HT1080 (cell line): Measurements from ENCODE around the gene LRMDA. TPM values are rescaled to one million over a fixed set of nuclear protein-coding genes. Genes with fewer than 3 reads are reported as not detected.

Experiments
- DNase-seq: peaks from one replicate; pipeline ENCODE4 v3.0.0-alpha.2; 2015; ENCODE audit warnings: low read depth
- total RNA-seq: library from RNA; depleted of rRNA; stranded (reverse); fragments of >200 nt; shearing (Covaris generic); gene quantifications from 2 replicates; pipeline ENCODE4 v1.2.3, GENCODE V29; 2014

Gene LRMDA
- total RNA-seq, 1 experiment from 2014 or later = not detected

GRCh38 chr10:75939541-75939940, 508.1 kb downstream of the LRMDA start:
- DNase-seq = no peak

DNA sequence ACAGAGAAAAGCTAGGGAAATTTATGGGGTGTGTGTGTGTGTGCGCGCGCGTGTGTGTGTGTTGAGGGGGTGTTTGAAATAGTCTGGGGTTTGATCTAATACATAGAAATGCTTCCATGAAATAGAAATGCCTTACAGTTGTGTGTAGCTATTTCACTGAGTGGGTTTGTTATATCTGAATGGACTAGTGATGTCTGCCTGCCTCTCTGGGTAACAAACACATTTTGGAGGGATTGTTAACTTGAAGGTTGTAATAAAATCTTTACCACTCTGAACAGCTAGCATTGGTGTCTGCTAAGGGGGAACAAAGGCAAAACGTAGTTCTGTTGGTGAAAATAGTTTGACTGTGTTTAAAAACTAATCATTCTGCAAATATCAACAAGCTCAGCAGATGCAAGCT, 509.3 kb downstream of the LRMDA start:
- no peak for DNase-seq

GRCh38 chr10:75941223-75941801, 509.9 kb downstream of the LRMDA start:
- no peak for DNase-seq

GRCh38 chr10:75944061-75944460, 512.6 kb downstream of the LRMDA start:
- no peak for DNase-seq

DNA sequence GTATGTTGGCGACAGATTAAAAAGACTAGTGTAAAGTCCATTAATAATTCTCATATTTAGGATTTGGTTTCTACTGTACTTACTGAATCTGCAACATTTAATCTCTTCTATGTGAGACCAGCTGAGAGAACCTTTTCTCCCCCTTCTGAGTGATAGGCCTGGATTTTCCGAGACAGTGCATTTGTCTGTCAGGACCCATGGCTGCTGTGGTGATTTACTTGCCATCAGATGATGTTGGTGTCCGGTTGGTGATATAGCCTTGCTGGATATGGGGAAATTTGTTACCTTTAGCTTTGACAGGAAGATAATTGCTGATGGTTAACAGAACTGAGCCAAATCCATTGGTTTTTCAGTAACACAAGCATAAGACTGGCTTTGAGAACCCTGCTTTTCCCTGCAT, 517.2 kb downstream of the LRMDA start:
- no peak for DNase-seq

- DNase-seq = no peak
Observed at GRCh38 chr10:75950307-75950706, 518.9 kb downstream of the LRMDA start.

DNA sequence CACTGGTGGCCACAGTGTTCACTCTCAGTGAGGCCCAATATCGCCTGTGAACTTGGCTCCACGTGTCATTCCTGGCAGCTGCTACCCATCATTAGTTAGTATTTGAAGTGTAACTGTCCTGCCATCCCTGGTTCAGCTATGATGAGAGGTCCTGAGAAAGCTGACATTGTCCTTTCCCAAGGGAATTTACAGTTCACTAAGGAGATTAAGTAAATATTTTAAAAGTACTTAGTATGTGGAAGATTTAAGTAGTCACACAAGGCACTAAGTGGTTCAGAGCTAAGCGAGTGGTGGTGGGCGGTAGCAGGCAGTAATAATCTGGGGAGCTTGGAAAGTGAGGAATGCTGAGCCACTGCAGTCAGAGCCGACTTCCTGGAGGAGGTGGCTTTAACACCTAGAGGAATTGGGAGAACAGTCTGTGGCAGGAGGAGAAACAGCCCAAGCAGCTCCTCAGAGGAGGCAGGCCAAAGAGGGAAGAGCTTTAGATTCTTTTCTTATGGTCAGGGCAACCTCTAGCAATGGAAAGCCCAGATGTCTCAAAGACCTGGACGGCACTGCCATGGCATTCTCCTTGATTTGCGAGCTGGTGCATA, 519.7 kb downstream of the LRMDA start:
- DNase-seq = no peak

- no peak for DNase-seq
Observed at GRCh38 chr10:75951627-75952026, 520.2 kb downstream of the LRMDA start.

DNA sequence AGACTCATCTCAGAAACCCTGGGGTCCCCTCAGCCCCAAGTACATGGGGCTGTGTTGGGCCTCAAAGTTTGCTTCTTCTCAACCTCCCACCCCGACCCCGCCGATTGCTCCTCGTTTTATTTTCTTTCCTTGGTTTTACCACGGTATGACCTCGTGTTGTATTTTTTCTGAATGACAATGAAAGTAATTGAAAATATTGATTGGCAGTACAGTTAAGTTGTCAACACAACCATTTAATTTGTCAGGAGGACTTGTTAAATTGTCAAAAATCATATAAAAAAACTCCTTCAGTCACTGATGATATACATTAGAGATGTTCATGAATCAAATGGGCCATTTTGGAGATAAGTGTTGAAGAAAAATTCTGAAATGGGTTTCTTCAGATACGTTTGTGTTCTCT, 520.7 kb downstream of the LRMDA start:
- no peak for DNase-seq

GRCh38 chr10:75954486-75954885, 523.1 kb downstream of the LRMDA start:
- DNase-seq = no peak

GRCh38 chr10:75955973-75956502, 524.6 kb downstream of the LRMDA start:
- no peak for DNase-seq

GRCh38 chr10:75956624-75957023, 525.2 kb downstream of the LRMDA start:
- DNase-seq = peak; percentile 50

GRCh38 chr10:75957314-75958120, 526.1 kb downstream of the LRMDA start:
- DNase-seq = no peak

DNA sequence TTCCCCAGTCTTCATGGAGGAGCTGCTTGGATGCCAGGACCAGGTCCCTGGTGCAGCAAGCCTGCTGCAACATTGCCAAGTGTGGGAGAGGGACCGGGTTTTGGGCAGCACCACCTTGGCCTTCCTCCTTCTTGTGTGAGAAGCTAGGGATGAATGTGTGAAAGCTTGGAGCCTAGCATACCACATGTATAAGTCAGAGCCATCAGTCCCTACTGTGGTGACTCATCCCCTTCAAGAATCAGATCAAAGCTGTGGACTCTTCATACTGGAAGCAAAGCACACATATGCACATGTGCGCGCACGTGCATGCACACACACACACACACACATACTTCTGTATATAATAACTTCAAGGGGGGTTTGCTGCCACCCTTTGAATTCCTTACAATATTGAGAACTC, 527.8 kb downstream of the LRMDA start:
- peak; percentile 92 for DNase-seq

DNA sequence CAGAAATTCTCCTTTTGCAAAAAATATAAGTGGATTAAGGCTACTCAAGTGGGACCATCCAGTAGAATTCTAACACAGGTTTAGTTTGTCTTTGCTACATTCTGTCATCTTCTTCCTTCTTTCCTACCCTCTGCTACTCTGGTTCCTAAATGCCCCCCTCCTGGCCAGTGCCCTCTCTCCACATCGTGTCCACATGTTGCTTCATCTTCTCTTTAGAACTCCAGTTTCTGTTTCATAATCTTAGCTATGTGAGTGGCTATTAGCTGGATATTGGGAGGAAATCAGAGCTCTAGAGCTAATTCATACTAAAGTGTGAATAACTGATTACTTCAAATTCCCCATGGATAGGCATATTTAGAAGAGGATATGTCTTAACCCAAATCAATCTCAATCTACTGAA, 528.5 kb downstream of the LRMDA start:
- DNase-seq = no peak

DNA sequence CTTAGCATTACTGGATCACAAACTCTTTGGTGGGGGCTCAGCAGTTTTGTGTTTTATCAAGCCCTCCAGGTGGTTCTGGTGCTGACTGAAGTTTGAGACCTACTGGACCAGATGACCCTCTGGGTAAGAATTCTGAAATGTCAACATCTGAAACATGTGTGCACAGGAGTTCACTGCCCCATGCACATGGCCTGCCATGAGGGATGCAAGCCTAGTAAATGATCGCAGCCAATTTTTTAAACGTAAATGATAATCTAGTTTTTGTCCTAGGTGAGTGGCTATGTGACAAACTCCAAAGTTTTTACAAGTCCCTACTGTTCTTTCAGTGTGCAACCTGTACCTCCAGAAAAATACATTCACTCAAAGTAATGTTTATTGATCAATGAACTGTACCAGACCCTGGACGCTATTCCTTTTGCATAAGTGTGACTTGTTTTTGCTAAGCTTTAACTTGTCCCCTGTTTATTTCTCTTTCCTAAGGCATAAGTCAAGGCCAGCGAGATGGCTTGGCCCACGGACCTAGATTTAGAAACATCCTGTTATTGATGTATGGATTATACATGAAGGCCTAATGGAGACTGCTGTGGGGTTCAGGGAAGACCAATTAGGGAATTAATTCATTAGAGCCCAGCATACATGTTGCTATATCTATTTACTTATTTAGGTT, 531.1 kb downstream of the LRMDA start:
- no peak for DNase-seq

GRCh38 chr10:75967491-75967890, 536.1 kb downstream of the LRMDA start:
- no peak for DNase-seq

GRCh38 chr10:75969031-75969430, 537.6 kb downstream of the LRMDA start:
- no peak for DNase-seq

- peak; percentile 37 for DNase-seq
Observed at GRCh38 chr10:75971402-75972211, 540.2 kb downstream of the LRMDA start.

- DNase-seq = peak; percentile 6
Observed at GRCh38 chr10:75972491-75973276, 541.3 kb downstream of the LRMDA start.
